Measurements from ENCODE around the gene SNAI1.

The SNAI1 gene

GRCh38 chr20:49983848-49984408, 1.1 kb downstream of the SNAI1 start:
- TF ChIP-seq NFIC (IDR thresholded peaks at IDR 0.05) = no peak
- no peak for TF ChIP-seq CEBPB (IDR thresholded peaks at IDR 0.05)
- TF ChIP-seq EP300 (IDR thresholded peaks at IDR 0.05; ENCODE audit: borderline replicate concordance) = no peak
- TF ChIP-seq TEAD4 (IDR thresholded peaks at IDR 0.05) = no peak
- TF ChIP-seq USF1 (IDR thresholded peaks at IDR 0.05) = no peak
- no peak for TF ChIP-seq EGR1 (IDR thresholded peaks at IDR 0.05)
- TF ChIP-seq CREB1 (IDR thresholded peaks at IDR 0.05; ENCODE audit: low read depth) = no peak
- TF ChIP-seq TCF12 (IDR thresholded peaks at IDR 0.05; ENCODE audit: low read depth) = no peak
- TF ChIP-seq ZBTB7A (IDR thresholded peaks at IDR 0.05; ENCODE audit: low read depth) = no peak
- TF ChIP-seq RAD21 (IDR thresholded peaks at IDR 0.05; ENCODE audit: low read depth) = no peak
- no peak for TF ChIP-seq YY1 (IDR thresholded peaks at IDR 0.05; ENCODE audit: low read depth)
- no peak for TF ChIP-seq FOXM1 (IDR thresholded peaks at IDR 0.05; ENCODE audit: borderline replicate concordance, low read depth)
- no peak for TF ChIP-seq TAF1 (IDR thresholded peaks at IDR 0.05; ENCODE audit: low read depth)
- no peak for TF ChIP-seq REST (IDR thresholded peaks at IDR 0.05; ENCODE audit: low read depth)
- no peak for TF ChIP-seq MAX (IDR thresholded peaks at IDR 0.05)

- TF ChIP-seq TEAD4 (IDR thresholded peaks at IDR 0.05) (no peak), MAX (IDR thresholded peaks at IDR 0.05) (no peak), RAD21 (IDR thresholded peaks at IDR 0.05; ENCODE audit: low read depth) (no peak), NFIC (IDR thresholded peaks at IDR 0.05) (no peak), ZBTB7A (IDR thresholded peaks at IDR 0.05; ENCODE audit: low read depth) (no peak), REST (IDR thresholded peaks at IDR 0.05; ENCODE audit: low read depth) (no peak), CEBPB (IDR thresholded peaks at IDR 0.05) (no peak), EGR1 (IDR thresholded peaks at IDR 0.05) (no peak), TCF12 (IDR thresholded peaks at IDR 0.05; ENCODE audit: low read depth) (no peak), CREB1 (IDR thresholded peaks at IDR 0.05; ENCODE audit: low read depth) (no peak), EP300 (IDR thresholded peaks at IDR 0.05; ENCODE audit: borderline replicate concordance) (no peak), TAF1 (IDR thresholded peaks at IDR 0.05; ENCODE audit: low read depth) (no peak), USF1 (IDR thresholded peaks at IDR 0.05) (no peak), FOXM1 (IDR thresholded peaks at IDR 0.05; ENCODE audit: borderline replicate concordance, low read depth) (no peak), YY1 (IDR thresholded peaks at IDR 0.05; ENCODE audit: low read depth) (no peak)
These were observed 1.8 kb downstream of the SNAI1 start for GRCh38 chr20:49984426-49985153.

GRCh38 chr20:49985157-49985556, 2.4 kb downstream of the SNAI1 start:
- TF ChIP-seq REST (IDR thresholded peaks at IDR 0.05; ENCODE audit: low read depth) (no peak), NFIC (IDR thresholded peaks at IDR 0.05) (no peak), EGR1 (IDR thresholded peaks at IDR 0.05) (no peak), CEBPB (IDR thresholded peaks at IDR 0.05) (no peak), RAD21 (IDR thresholded peaks at IDR 0.05; ENCODE audit: low read depth) (no peak), TCF12 (IDR thresholded peaks at IDR 0.05; ENCODE audit: low read depth) (no peak), CREB1 (IDR thresholded peaks at IDR 0.05; ENCODE audit: low read depth) (no peak), TAF1 (IDR thresholded peaks at IDR 0.05; ENCODE audit: low read depth) (no peak), EP300 (IDR thresholded peaks at IDR 0.05; ENCODE audit: borderline replicate concordance) (no peak), YY1 (IDR thresholded peaks at IDR 0.05; ENCODE audit: low read depth) (no peak), FOXM1 (IDR thresholded peaks at IDR 0.05; ENCODE audit: borderline replicate concordance, low read depth) (no peak), ZBTB7A (IDR thresholded peaks at IDR 0.05; ENCODE audit: low read depth) (no peak), TEAD4 (IDR thresholded peaks at IDR 0.05) (no peak)
